K562 (cell line): Measurements from ENCODE around the gene AKT2. TPM values are rescaled to one million over a fixed set of nuclear protein-coding genes. Genes with fewer than 3 reads are reported as not detected.

ENCODE experiments used
- AFF4 ChIP-seq: sonication (generic); formaldehyde crosslinking; IDR thresholded peaks from 2 replicates; pipeline ENCODE4 v1.8.0; 2023; ENCODE audit warnings: mild to moderate bottlenecking, missing genetic modification reagents
- CHD7 ChIP-seq: fragments of 200-600 bp; sonication (generic); IDR thresholded peaks from one replicate; pipeline ENCODE4 v1.6.1; 2012; ENCODE audit warnings: mild to moderate bottlenecking, low read depth, low read length, inconsistent platforms
- E4F1 ChIP-seq: fragments of 250-450 bp; sonication (Bioruptor Pico); IDR thresholded peaks from 2 replicates; pipeline ENCODE4 v1.5.0; 2021; ENCODE audit warnings: mild to moderate bottlenecking, borderline replicate concordance
- ELF4 ChIP-seq: fragments of 450-650 bp; formaldehyde crosslinking; IDR thresholded peaks from 2 replicates; pipeline ENCODE4 v1.4.0; 2022; ENCODE audit warnings: missing genetic modification characterization
- NFXL1 ChIP-seq: fragments of 450-650 bp; formaldehyde crosslinking; IDR thresholded peaks from 2 replicates; pipeline ENCODE4 v1.4.0; 2021; ENCODE audit warnings: mild to moderate bottlenecking
- XRCC3 ChIP-seq: fragments of 450-650 bp; IDR thresholded peaks from 2 replicates; pipeline ENCODE4 v1.6.1; 2017; ENCODE audit warnings: mild to moderate bottlenecking, moderate library complexity
- ZBTB8A ChIP-seq: fragments of 450-650 bp; IDR thresholded peaks from 2 replicates; pipeline ENCODE4 v1.6.1; 2018; ENCODE audit warnings: mild to moderate bottlenecking, moderate library complexity; ENCODE audit not compliant: partially characterized antibody
- polyA plus RNA-seq, 8 experiments: library from polyadenylated mRNA; depleted of rRNA in 4 of 8; stranded (reverse) in 5 of 8; unstranded in 3 of 8; fragments of >200 nt; fragmentation: Nextera tagmentation in 2 of 8; fragmentation: Illumina TruSeq in 1 of 8; extraction: Ambion mirVana in 2 of 8; extraction: Trizol in 1 of 8; gene quantifications; 2 replicates each; pipeline versions ENCODE4 v1.2.1 to v1.2.3, GENCODE V29; 2011 to 2014; ENCODE audit warnings: inconsistent platforms in 1 of 8, missing spikeins in 1 of 8
- total RNA-seq, 7 experiments: library from RNA; depleted of rRNA in 6 of 7; stranded (reverse); fragments of >200 nt in 6 of 7; fragmentation: Illumina TruSeq in 2 of 7; extraction: Trizol in 2 of 7; gene quantifications; 2 replicates each; pipeline versions ENCODE4 v1.2.1 to v1.2.3, GENCODE V29; 2011 to 2021; ENCODE audit warnings: low replicate concordance in 1 of 7

Gene AKT2
- total and polyA plus RNA-seq, 9 of the 15 experiments (the other 6 are each of a cell fraction or from before 2014, with no cell fraction given), result 1.1 to 132 (median 67.7) TPM

- TF ChIP-seq CHD7, result no peak
- TF ChIP-seq ZBTB8A, result no peak
- no peak for TF ChIP-seq E4F1
- TF ChIP-seq ELF4 (CRISPR knock-in tag), result no peak
- no peak for TF ChIP-seq XRCC3
- TF ChIP-seq NFXL1 (CRISPR knock-in tag), result no peak
- no peak for TF ChIP-seq AFF4 (CRISPR knock-in tag)
These were observed 31.5 kb downstream of the AKT2 start (continued) for GRCh38 chr19:40253611-40254092.
